Fibroblast of villous mesenchyme (primary cell): ENCODE results near the gene ANKRD11. TPM values are rescaled to one million over a fixed set of nuclear protein-coding genes. Genes with fewer than 3 reads are reported as not detected.

ENCODE experiments used
- DNase-seq: peaks from one replicate; pipeline ENCODE4 v3.0.0-alpha.2; 2010; ENCODE audit warnings: low read depth
- H3K4me3 ChIP-seq: 2 replicates; pipeline ENCODE4 v1.5.1; 2011; ENCODE audit warnings: low read depth, mild to moderate bottlenecking, low read length
- total RNA-seq: library from RNA; depleted of rRNA; stranded (reverse); fragments of >200 nt; gene quantifications from 2 replicates; pipeline ENCODE4 v1.2.3, GENCODE V29; 2012
- TF ChIP-seq, protein P1 (sequence below): IDR thresholded peaks from 2 replicates; pipeline ENCODE4 v1.5.1; 2012; ENCODE audit warnings: low read depth, mild to moderate bottlenecking, low read length; ENCODE audit not compliant: insufficient read depth

ANKRD11 gene
- total RNA-seq, 1 donor: 69.5 TPM

DNA sequence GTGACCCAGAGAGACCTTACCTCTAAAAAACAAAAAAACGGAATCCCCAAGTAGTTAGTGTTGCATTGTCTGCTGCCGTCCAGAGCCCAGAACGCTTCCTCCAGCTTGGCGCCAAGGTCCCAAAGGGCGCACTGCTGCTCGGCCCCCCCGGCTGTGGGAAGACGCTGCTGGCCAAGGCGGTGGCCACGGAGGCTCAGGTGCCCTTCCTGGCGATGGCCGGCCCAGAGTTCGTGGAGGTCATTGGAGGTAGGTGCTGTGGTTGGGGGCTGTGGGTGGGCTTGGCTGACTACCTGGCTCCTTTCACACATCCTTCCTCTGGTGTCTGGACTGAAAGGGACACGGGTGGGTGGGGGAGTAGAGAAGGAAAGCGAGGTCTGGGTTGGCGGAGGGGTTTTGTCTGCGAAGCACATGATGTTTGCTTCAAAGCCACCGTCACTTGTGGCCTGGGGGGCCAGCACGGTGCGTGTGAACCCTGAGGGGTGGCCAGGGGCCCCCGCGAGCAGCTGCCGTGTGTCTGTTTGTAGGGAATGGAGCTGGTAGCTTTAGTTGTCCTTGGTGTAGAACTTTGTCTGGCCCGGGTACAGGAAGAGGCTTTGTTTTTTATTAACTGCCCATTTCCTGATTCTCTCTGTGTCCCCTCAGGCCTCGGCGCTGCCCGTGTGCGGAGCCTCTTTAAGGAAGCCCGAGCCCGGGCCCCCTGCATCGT, 41.6 kb upstream of the ANKRD11 start:
- DNase-seq: no peak
- no peak overlapping the region for H3K4me3 ChIP-seq
- TF ChIP-seq, protein P1, sequence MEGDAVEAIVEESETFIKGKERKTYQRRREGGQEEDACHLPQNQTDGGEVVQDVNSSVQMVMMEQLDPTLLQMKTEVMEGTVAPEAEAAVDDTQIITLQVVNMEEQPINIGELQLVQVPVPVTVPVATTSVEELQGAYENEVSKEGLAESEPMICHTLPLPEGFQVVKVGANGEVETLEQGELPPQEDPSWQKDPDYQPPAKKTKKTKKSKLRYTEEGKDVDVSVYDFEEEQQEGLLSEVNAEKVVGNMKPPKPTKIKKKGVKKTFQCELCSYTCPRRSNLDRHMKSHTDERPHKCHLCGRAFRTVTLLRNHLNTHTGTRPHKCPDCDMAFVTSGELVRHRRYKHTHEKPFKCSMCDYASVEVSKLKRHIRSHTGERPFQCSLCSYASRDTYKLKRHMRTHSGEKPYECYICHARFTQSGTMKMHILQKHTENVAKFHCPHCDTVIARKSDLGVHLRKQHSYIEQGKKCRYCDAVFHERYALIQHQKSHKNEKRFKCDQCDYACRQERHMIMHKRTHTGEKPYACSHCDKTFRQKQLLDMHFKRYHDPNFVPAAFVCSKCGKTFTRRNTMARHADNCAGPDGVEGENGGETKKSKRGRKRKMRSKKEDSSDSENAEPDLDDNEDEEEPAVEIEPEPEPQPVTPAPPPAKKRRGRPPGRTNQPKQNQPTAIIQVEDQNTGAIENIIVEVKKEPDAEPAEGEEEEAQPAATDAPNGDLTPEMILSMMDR: no peak

- no peak for DNase-seq
- TF ChIP-seq, protein P1: no peak
- no peak overlapping the region for H3K4me3 ChIP-seq
These were observed 40.3 kb upstream of the ANKRD11 start for GRCh38 chr16:89530401-89531381.

DNA sequence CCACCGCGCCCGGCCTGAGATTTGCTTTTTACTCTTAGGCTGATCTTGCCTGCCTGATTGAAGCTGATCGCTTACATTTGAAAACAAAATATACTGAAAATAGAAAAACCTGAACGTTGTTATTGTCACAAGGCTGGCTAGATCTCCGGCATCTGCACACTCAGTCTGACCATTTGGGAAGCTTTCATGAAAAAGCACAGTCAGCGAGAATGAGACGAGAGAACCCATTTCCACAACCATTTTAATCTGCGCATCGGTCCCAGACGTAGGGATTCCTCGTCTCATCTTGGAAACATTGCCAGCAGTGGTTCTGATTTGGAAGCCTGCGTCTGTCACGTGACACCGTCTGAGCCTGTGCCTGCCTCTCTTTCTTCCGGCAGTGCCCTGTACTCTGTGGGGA, 38.7 kb upstream of the ANKRD11 start:
- DNase-seq: no peak
- no peak overlapping the region for H3K4me3 ChIP-seq
- TF ChIP-seq, protein P1: no peak

- TF ChIP-seq, protein P1: no peak
- H3K4me3 ChIP-seq: no peak overlapping the region
- no peak for DNase-seq
These were observed 35.0 kb upstream of the ANKRD11 start for GRCh38 chr16:89525146-89525913.

DNA sequence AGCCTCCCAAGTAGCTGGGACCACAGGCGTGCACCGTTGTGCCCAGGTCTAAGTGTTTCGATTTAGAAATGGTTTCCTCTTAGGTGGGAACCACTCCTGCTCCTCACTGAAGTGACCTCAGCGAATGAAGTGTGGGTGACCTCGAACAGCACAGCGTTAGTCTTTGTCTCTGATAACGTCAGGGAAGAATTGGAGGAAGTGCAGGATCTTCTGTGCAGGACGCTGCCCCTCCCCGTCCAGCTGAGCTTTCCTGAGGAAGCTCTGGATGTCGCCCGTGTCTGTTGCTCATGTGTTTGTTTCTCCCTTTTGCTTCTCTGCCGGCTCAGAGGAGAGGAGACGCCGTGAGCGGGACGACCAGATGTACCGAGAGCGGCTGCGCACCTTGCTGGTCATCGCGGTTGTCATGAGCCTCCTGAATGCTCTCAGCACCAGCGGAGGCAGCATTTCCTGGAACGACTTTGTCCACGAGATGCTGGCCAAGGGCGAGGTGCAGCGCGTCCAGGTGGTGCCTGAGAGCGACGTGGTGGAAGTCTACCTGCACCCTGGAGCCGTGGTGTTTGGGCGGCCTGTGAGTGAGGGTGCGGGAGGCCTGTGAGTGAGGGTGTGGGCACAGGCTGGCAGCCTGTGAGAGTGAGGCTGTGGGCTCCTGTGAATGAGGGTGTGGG, 33.5 kb upstream of the ANKRD11 start:
- TF ChIP-seq, protein P1: no peak
- no peak overlapping the region for H3K4me3 ChIP-seq
- DNase-seq: no peak

- no peak overlapping the region for H3K4me3 ChIP-seq
- TF ChIP-seq, protein P1: no peak
- no peak for DNase-seq
These were observed 31.9 kb upstream of the ANKRD11 start for GRCh38 chr16:89522287-89522686.
